Effector memory CD8-positive, alpha-beta T cell (primary cell): Measurements from ENCODE around the gene ARF5.

Source experiments
- ATAC-seq: fragments of 150-1000 bp; cut with Tn5 transposase; replicated peaks from 2 replicates; pipeline ENCODE4 v1.10.0; 2021; ENCODE audit warnings: mild to moderate bottlenecking, moderate library complexity
- DNase-seq, 3 experiments: peaks; one replicate each; pipeline ENCODE4 v3.0.0; 2021
- H3K27ac Mint-ChIP-seq, 2 donors: one replicate each; pipeline ENCODE4 v1.8.0; 2022; ENCODE audit warnings: mild to moderate bottlenecking in 2 of 2, mixed read lengths in 2 of 2, moderate library complexity in 2 of 2
- H3K27me3 Mint-ChIP-seq, 2 donors: one replicate each; pipeline ENCODE4 v1.8.0; 2022; ENCODE audit warnings: mixed read lengths in 2 of 2
- H3K36me3 Mint-ChIP-seq: one replicate; pipeline ENCODE4 v1.8.0; 2022; ENCODE audit warnings: mild to moderate bottlenecking, moderate library complexity, mixed read lengths; ENCODE audit not compliant: insufficient read depth
- H3K4me1 Mint-ChIP-seq, 2 donors: one replicate each; pipeline ENCODE4 v1.8.0; 2022; ENCODE audit warnings: low read depth in 2 of 2, mixed read lengths in 2 of 2
- H3K4me3 Mint-ChIP-seq, 2 donors: one replicate each; pipeline ENCODE4 v1.8.0; 2022; ENCODE audit warnings: mild to moderate bottlenecking in 2 of 2, mixed read lengths in 2 of 2, moderate library complexity in 2 of 2
- H3K9me3 Mint-ChIP-seq, 2 donors: one replicate each; pipeline ENCODE4 v1.8.0; 2022; ENCODE audit warnings: mixed read lengths in 2 of 2

Gene ARF5

DNA sequence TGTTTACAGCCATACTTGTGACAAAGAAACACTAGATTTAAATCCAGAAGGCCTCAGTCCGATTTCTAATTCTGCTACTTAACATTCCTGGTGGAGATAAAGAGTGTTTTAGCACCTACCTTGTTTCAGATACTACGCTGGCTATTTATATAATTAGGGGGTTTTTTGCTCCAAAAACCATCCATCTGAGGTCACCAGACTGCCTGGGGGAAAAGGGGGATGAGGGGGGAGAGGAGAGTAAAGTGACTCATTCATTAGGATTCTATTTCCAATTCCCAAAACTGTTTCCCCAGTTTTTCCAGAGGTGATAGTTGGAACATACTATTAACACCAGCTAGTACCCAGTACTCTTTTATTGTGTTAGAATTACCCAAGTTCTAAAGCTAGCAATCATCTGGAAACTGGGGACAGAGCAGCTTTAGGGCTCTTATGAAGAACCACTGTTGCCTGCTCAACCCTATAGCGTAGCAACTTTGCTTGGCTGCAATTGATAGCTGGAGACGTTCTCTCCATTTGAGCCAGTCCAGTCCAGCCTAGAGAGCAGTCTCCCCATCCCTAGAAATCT is 9.4 kb upstream of the ARF5 start:
- Mint-ChIP-seq H3K4me3 (no peak overlapping the region), H3K36me3 (peaks cover 25% of the 10 kb centered on the region), H3K9me3 (no peaks in the 10 kb centered on the region), H3K4me1 (peaks cover 37 to 42% of the 10 kb centered on the region in 2 donors), H3K27ac (no peak overlapping the region), H3K27me3 (no peaks in the 10 kb centered on the region)
- ATAC-seq (no peak), DNase-seq (no peak)

DNA sequence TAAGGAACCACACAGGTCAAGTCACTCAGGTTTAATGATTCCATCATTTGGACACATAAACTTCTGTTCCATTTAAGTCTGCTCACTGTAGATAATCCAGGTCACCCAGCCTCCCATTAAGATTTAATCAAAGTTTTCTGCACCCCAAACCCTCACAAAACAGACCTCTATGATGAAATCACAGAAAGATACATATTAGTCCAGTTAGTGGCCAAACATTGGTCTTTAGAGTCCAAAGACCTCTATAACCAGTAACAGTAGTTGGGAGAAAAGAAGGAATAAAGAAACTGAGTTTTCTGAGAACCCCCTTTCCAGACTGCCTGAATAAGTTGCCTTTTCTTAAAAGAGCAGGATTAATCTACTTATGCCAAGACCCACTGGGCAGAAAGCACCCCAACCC is 7.6 kb upstream of the ARF5 start:
- no peak for DNase-seq
- no peak for ATAC-seq
- Mint-ChIP-seq H3K4me3 (no peak overlapping the region), H3K4me1 (peaks cover 44 to 57% of the 10 kb centered on the region in 2 donors), H3K27ac (peak overlapping the region in 1 of 2 donors; percentile 62), H3K9me3 (no peaks in the 10 kb centered on the region), H3K36me3 (peaks cover 29% of the 10 kb centered on the region), H3K27me3 (no peaks in the 10 kb centered on the region)

DNA sequence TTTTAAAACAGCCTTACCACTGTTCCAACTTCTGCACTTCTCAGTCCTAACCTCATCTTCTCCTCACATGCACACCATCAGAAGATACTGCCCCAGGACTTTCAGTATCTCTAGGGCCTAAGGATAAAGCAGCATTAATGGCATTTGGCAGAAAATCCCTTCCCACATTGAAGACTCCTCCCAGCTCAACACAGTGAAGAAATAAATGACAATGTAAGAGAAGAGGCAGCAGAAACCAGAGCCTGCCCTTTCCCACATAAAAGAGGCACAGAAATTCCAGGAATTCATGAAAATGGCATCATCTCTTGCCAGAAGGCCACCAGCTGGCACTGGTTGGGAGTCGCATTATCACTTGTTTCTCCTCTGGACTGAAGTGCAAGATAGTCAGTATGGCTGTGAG is 6.5 kb upstream of the ARF5 start:
- H3K27me3 Mint-ChIP-seq: no peaks in the 10 kb centered on the region

DNA sequence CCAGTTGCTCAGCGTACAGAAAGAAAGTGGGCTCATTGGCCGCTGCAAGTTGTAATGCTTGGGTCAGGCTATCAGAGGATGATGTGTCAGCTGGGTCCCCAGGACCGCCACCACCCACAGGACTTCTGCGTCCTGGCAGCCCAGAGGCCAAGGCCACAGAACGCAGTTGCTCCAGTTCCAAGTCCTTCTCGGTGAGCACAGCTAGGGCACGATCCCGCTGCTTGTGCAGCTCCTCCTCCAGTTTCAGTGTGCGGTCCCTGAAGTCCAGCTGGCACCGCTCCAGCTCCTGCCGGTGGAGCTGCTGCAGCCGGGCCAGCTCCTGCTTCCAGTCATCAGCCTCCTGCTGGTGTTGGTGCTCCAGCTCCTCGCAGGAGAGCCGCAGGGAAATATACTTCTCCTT is 5.8 kb upstream of the ARF5 start:
- Mint-ChIP-seq H3K4me3 (peak overlapping the region; percentile 39 to 60), H3K27me3 (no peaks in the 10 kb centered on the region), H3K4me1 (peaks cover 47 to 68% of the 10 kb centered on the region in 2 donors), H3K9me3 (no peaks in the 10 kb centered on the region), H3K36me3 (peaks cover 26% of the 10 kb centered on the region), H3K27ac (no peak overlapping the region)
- no peak for ATAC-seq
- DNase-seq: no peak

More for the DNA sequence above, 6.5 kb upstream of the ARF5 start:
- Mint-ChIP-seq H3K27ac (peak overlapping the region in 1 of 2 donors; percentile 42), H3K4me1 (peaks cover 47 to 68% of the 10 kb centered on the region in 2 donors), H3K9me3 (no peaks in the 10 kb centered on the region), H3K4me3 (peak overlapping the region; percentile 39 to 60), H3K36me3 (peaks cover 29% of the 10 kb centered on the region)
- DNase-seq: no peak
- no peak for ATAC-seq

DNA sequence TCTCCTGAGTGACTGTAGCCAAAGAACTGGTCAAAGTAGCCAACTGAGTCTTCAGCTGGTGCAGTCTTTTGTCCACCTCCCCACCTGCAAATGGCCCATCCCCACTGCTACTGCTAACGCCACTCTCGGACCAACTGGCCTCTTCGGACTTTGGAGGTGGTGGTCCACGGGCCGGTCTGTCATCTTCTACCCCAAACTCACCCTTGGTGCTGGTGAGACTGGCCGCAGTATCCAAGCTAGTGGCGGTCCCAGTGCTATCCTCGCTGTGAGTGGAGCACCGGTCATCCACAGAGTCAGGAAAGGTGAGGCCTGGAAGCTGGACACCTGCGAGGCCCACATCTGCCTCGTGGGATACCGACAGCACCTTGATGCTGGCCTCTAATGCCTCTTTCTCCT is 3.6 kb upstream of the ARF5 start:
- no peaks in the 10 kb centered on the region for H3K9me3 Mint-ChIP-seq
- no peaks in the 10 kb centered on the region for H3K27me3 Mint-ChIP-seq
- ATAC-seq (no peak), DNase-seq (no peak)
- peak overlapping the region; percentile 90 to 92 for H3K4me3 Mint-ChIP-seq
- peak overlapping the region; percentile 88 to 95 for H3K27ac Mint-ChIP-seq
- H3K4me1 Mint-ChIP-seq: peaks cover 51 to 73% of the 10 kb centered on the region in 2 donors
- H3K36me3 Mint-ChIP-seq: peaks cover 22% of the 10 kb centered on the region

DNA sequence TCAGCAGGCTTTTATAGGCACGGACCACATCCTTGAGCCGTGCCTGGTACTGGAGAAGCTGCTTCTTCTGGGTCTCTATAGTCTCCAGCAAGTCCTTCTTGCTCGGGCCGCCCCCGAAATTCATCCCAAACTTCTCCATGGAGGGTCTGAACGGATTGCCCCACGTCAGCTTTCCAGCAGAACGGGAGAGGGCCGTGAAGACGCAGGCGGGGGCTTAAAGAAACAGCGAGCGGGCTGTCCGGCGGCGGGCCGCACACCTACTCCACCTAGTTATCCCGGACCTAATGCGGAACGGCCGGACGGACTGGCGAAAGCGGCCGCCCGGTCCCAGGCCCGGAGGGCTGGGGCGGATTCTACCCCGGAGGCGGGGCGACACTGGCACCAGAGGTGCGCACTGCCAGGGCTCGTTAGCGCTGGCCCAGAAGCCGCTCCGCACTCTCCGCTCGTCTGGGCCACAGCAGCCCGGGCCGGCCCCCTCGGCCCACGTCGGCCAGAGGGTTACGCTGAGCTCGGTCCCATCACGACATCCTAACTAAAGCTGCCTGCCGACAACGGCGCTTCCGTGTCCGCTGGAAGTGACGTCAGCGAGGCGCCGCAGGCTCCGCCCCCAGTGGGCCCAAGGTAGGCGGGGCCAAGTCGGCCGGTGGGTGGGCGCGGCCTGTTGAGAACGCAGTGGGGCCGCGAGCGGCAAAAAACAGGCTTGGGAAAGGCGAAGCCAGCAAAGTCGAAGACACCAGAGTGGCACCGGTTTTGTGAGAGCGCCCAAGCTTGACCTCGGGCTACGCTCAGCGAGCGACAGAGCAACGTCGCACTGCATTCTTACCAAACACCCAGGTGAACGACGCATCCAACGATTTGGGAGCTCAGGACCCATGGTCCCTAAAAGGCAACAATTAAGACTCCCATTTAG is 2.9 kb upstream of the ARF5 start, which contains the start of gene GCC1:
Gene GCC1, minus strand, starts transcription at position 553 of the 910 bp plus-strand sequence. Its CDS starts 414 bp downstream, at position 139.
- peak within 1 kb of the TSS; percentile 90 to 92 for H3K4me3 Mint-ChIP-seq
- DNase-seq (peak; percentile 95 to 97 (median 97)), ATAC-seq (peak; percentile 76)
- H3K27ac Mint-ChIP-seq: peak within 1 kb of the TSS; percentile 88 to 95
- no peaks in the 10 kb centered on the region for H3K9me3 Mint-ChIP-seq
- H3K27me3 Mint-ChIP-seq: no peaks in the 10 kb centered on the region
- H3K4me1 Mint-ChIP-seq: peaks cover 54 to 72% of the 10 kb centered on the region in 2 donors
- peaks cover 20% of the 10 kb centered on the region for H3K36me3 Mint-ChIP-seq

DNA sequence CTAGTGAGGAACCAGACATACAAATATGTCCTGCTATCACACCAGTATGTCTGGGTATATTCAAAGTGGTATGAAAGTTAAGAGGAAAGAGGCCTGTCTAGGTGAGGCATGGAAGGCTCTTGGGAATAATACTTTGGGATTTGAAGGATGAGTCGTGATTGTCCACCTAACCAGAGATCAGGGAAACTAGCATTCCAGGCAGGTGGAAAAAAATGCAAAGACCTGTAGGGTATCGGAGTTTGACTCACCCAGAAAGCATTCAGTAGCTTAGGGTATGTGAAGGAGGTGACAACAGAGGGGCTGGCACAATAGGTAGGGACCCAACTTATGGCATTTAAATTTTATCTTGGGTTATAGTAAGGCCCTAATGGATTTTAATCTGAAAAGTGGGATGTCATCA is 1.9 kb upstream of the ARF5 start:
- DNase-seq: no peak
- no peaks in the 10 kb centered on the region for H3K27me3 Mint-ChIP-seq
- H3K27ac Mint-ChIP-seq: no peak overlapping the region
- peaks cover 56 to 63% of the 10 kb centered on the region in 2 donors for H3K4me1 Mint-ChIP-seq
- ATAC-seq: no peak
- H3K4me3 Mint-ChIP-seq: peak overlapping the region; percentile 90 to 92
- peaks cover 26% of the 10 kb centered on the region for H3K36me3 Mint-ChIP-seq
- H3K9me3 Mint-ChIP-seq: no peaks in the 10 kb centered on the region

DNA sequence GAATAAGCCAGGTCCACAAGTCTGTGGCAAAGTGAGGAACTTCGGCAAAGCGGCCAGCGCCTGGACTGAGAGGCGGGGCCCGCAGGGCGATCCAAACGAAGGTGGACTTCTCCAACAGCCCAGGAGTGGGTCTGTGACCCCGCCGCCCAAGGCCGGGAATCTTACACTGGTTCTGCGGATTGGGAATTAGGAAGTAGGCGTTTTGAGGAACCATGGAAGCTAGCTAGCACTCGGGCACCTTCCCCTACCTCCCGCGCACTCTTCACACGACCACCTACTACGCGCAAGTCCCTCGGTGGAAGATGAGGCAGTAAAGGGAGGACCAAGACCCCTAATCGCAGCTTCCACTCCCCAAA is 570 bp upstream of the ARF5 start:
- H3K4me3 Mint-ChIP-seq: peak overlapping the region; percentile 90 to 92
- peaks cover 31% of the 10 kb centered on the region for H3K36me3 Mint-ChIP-seq
- no peaks in the 10 kb centered on the region for H3K27me3 Mint-ChIP-seq
- ATAC-seq: no peak
- no peak for DNase-seq
- H3K27ac Mint-ChIP-seq: peak overlapping the region in 1 of 2 donors; percentile 20
- H3K4me1 Mint-ChIP-seq: peaks cover 47 to 52% of the 10 kb centered on the region in 2 donors
- no peaks in the 10 kb centered on the region for H3K9me3 Mint-ChIP-seq

DNA sequence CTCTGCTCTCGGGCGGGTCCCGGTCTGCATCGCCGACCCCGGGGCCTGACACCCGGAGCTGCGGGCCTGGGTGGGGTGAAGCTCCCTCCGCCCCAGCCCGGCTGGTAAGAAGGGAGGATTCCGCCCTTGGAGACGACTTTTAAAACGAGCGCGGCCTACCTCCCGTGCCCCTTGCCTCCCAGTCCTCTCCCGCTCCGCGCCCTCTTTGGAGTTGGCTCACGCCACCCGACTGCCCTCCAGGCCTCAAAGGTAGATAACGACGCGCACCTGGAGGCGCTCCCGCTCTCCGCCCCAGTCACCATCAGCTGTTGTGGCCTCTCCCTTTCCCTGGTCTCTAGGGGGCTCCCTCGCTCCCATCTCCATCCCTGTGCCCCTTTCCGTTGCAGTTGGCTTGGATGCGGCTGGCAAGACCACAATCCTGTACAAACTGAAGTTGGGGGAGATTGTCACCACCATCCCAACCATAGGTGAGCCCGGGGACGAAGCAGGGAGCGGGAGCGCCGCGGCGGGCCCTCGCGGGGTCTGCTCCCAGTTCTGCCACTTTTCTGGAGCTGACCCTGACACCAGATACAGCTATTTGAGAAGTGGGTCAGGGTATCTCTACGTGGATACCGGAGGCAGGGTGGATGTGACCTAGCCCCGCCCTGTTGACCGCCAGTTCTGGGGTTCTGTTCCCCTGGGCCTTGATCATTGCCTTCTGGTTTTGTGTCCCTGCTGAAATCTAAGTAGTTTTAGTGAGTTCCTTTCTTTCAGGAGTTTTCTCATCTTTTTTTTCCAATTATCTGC is 679 bp downstream of the ARF5 start:
- Mint-ChIP-seq H3K9me3 (no peaks in the 10 kb centered on the region), H3K4me3 (peak overlapping the region; percentile 89 to 99), H3K4me1 (peaks cover 35 to 39% of the 10 kb centered on the region in 2 donors), H3K27ac (peak overlapping the region; percentile 91 to 96), H3K27me3 (no peaks in the 10 kb centered on the region), H3K36me3 (peaks cover 21% of the 10 kb centered on the region)
- ATAC-seq (peak; percentile 19), DNase-seq (no peak)

DNA sequence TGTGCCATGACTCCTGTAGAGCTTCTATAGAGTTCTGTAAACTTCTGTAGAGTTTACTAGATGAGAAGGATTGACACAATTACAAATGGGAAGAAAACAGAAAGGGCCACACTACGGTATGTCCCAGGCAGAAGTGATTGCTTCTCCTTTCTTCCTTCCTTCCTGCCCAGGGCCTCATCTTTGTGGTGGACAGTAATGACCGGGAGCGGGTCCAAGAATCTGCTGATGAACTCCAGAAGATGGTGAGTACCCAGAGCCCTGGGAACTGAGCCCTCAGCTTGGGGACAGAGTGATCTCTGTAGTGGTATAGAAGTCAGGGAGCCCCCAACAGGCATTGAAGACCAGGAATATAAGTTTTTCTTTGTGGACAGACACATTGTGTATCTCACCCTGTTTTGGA is 1.7 kb downstream of the ARF5 start:
- Mint-ChIP-seq H3K9me3 (no peaks in the 10 kb centered on the region), H3K27me3 (no peaks in the 10 kb centered on the region), H3K27ac (peak overlapping the region; percentile 71 to 96), H3K4me1 (peaks cover 25 to 29% of the 10 kb centered on the region in 2 donors), H3K36me3 (peaks cover 17% of the 10 kb centered on the region), H3K4me3 (peak overlapping the region; percentile 89 to 99)
- DNase-seq (no peak), ATAC-seq (no peak)

DNA sequence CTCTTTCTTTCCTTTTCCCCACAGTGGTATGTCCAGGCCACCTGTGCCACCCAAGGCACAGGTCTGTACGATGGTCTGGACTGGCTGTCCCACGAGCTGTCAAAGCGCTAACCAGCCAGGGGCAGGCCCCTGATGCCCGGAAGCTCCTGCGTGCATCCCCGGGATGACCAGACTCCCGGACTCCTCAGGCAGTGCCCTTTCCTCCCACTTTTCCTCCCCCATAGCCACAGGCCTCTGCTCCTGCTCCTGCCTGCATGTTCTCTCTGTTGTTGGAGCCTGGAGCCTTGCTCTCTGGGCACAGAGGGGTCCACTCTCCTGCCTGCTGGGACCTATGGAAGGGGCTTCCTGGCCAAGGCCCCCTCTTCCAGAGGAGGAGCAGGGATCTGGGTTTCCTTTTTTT is 3.0 kb downstream of the ARF5 start:
- Mint-ChIP-seq H3K27ac (peak overlapping the region in 1 of 2 donors; percentile 54), H3K27me3 (no peaks in the 10 kb centered on the region), H3K4me3 (peak overlapping the region in 1 of 2 donors; percentile 7), H3K36me3 (peaks cover 17% of the 10 kb centered on the region), H3K9me3 (no peaks in the 10 kb centered on the region), H3K4me1 (peaks cover 19 to 20% of the 10 kb centered on the region in 2 donors)
- ATAC-seq (no peak), DNase-seq (no peak)

DNA sequence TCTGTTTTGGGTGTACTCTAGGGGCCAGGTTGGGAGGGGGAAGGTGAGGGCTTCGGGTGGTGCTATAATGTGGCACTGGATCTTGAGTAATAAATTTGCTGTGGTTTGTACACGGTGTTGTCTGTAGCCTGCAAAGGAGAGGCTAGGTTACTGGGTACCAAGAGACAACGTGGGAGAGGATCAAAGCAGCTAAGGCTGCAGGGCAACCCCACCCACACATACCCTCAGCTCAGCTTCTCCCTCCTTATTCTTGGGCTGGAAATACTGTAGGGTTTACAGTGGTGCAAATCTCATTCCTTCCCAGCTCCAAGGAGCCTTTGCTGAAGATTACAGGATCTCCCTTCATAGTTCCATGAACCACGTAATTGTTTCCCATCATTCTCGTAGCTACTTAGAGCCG is 3.4 kb downstream of the ARF5 start:
- ATAC-seq: no peak

DNA sequence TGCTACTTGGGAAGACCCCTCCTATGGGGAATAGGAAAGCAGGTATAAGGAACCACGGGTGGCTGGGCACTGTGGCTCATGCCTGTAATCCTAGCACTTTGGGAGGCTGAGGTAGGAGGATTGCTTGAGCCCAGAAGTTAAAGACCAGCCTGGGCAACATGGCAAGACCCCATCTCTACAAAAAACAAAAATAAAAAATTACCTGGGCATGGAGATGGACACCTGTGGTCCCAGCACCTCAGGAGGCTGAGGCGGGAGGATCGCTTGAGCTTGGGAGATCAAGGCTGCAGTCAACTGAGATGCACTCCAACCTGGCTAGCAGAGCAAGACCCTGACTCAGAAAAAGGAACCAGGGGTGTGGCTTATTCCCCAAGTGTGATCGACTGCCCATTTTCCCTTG is 4.3 kb downstream of the ARF5 start:
- no peak for DNase-seq

More for the DNA sequence above, 3.4 kb downstream of the ARF5 start:
- Mint-ChIP-seq H3K4me3 (peak overlapping the region in 1 of 2 donors; percentile 7), H3K27me3 (no peaks in the 10 kb centered on the region), H3K36me3 (peaks cover 17% of the 10 kb centered on the region), H3K4me1 (peaks cover 15 to 19% of the 10 kb centered on the region in 2 donors), H3K9me3 (no peaks in the 10 kb centered on the region), H3K27ac (peak overlapping the region in 1 of 2 donors; percentile 54)
- DNase-seq: no peak

More for the DNA sequence above, 4.3 kb downstream of the ARF5 start:
- H3K27ac Mint-ChIP-seq: peak overlapping the region; percentile 41 to 66
- H3K36me3 Mint-ChIP-seq: peaks cover 17% of the 10 kb centered on the region
- peaks cover 15 to 19% of the 10 kb centered on the region in 2 donors for H3K4me1 Mint-ChIP-seq
- H3K9me3 Mint-ChIP-seq: no peaks in the 10 kb centered on the region
- ATAC-seq: no peak
- no peak overlapping the region for H3K4me3 Mint-ChIP-seq
- no peaks in the 10 kb centered on the region for H3K27me3 Mint-ChIP-seq
